IPS DF 4.7 (cell line): ENCODE results near the gene JTB.

Source experiments
- DNase-seq: peaks from one replicate; pipeline ENCODE4 v3.0.0-alpha.2; 2013; ENCODE audit warnings: low spot score; ENCODE audit errors: extremely low read depth

The JTB gene

GRCh38 chr1:153956997-153957715 lies 20.3 kb downstream of the JTB start:
- DNase-seq = no peak

GRCh38 chr1:153954826-153955225 lies 22.6 kb downstream of the JTB start:
- no peak for DNase-seq

GRCh38 chr1:153953859-153954365 lies 23.6 kb downstream of the JTB start:
- DNase-seq = no peak

GRCh38 chr1:153951801-153952200 lies 25.7 kb downstream of the JTB start:
- no peak for DNase-seq

- no peak for DNase-seq
Observed at GRCh38 chr1:153951183-153951582, 26.3 kb downstream of the JTB start.

GRCh38 chr1:153946622-153947241 lies 30.7 kb downstream of the JTB start, which contains the start of gene DENND4B:
Gene DENND4B (minus strand): TSS chr1:153946718. CDS start chr1:153944374, 2,344 bp downstream.
- DNase-seq = no peak

GRCh38 chr1:153945795-153946621 lies 31.5 kb downstream of the JTB start:
- no peak for DNase-seq

GRCh38 chr1:153945131-153945794 lies 32.2 kb downstream of the JTB start:
- no peak for DNase-seq

- DNase-seq = no peak
Observed at GRCh38 chr1:153944827-153945117, 32.7 kb downstream of the JTB start.

- no peak for DNase-seq
Observed at GRCh38 chr1:153944005-153944826, 33.3 kb downstream of the JTB start.

- no peak for DNase-seq
Observed at GRCh38 chr1:153942766-153943549, 34.5 kb downstream of the JTB start.

- DNase-seq = no peak
Observed at GRCh38 chr1:153941826-153942725, 35.4 kb downstream of the JTB start.

- DNase-seq = no peak
Observed at GRCh38 chr1:153940756-153941155, 36.7 kb downstream of the JTB start.

- DNase-seq = no peak
Observed at GRCh38 chr1:153939476-153939875, 38.0 kb downstream of the JTB start.

- no peak for DNase-seq
Observed at GRCh38 chr1:153938996-153939395, 38.5 kb downstream of the JTB start.

GRCh38 chr1:153937331-153937730 lies 40.1 kb downstream of the JTB start:
- DNase-seq = no peak

GRCh38 chr1:153936011-153936802 lies 41.3 kb downstream of the JTB start:
- no peak for DNase-seq

GRCh38 chr1:153934746-153935145 lies 42.7 kb downstream of the JTB start:
- DNase-seq = no peak
